ENCODE measurements around the gene TRPM4. TPM values are rescaled to one million over a fixed set of nuclear protein-coding genes. Genes with fewer than 3 reads are reported as not detected.
"Not testable (repeated sequence)": the region's sequence is repeated elsewhere in the genome, so short reads cannot be mapped to it uniquely, and the experiment has no call there.

The TRPM4 gene
- total RNA-seq, 1 experiment from 2014 or later, result 8.3 TPM

- DNase-seq (ENCODE audit: low read depth), result peak; percentile 51
Observed at GRCh38 chr19:49151267-49152118, 6.1 kb upstream of the TRPM4 start.

DNA sequence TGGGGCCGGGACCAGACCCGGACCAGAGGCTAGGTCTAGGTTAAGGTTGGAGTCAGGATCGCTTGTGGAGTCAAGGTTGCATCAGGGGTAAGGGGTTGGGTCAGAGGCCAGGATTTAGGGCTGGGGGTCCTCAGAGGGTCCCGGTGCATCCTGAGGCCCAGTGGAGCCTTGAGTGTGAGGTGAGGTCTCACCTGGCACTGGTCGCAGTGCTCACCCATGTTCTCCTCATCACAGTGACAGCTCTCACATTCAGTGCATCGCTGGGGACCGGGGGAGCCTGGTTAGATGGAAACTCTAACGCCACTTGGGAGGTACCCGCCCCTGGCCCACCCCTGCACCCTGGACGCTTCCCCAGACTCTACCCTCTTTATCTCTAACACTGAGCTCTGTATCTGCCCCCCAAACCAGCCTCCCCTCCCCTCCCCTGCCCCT lies 5.5 kb upstream of the TRPM4 start:
- DNase-seq (ENCODE audit: low read depth), result no peak

- no peak for DNase-seq (ENCODE audit: low read depth)
Observed at GRCh38 chr19:49153167-49153809, 4.3 kb upstream of the TRPM4 start.

- DNase-seq (ENCODE audit: low read depth), result no peak
Observed at GRCh38 chr19:49154279-49154678, 3.3 kb upstream of the TRPM4 start.

DNA sequence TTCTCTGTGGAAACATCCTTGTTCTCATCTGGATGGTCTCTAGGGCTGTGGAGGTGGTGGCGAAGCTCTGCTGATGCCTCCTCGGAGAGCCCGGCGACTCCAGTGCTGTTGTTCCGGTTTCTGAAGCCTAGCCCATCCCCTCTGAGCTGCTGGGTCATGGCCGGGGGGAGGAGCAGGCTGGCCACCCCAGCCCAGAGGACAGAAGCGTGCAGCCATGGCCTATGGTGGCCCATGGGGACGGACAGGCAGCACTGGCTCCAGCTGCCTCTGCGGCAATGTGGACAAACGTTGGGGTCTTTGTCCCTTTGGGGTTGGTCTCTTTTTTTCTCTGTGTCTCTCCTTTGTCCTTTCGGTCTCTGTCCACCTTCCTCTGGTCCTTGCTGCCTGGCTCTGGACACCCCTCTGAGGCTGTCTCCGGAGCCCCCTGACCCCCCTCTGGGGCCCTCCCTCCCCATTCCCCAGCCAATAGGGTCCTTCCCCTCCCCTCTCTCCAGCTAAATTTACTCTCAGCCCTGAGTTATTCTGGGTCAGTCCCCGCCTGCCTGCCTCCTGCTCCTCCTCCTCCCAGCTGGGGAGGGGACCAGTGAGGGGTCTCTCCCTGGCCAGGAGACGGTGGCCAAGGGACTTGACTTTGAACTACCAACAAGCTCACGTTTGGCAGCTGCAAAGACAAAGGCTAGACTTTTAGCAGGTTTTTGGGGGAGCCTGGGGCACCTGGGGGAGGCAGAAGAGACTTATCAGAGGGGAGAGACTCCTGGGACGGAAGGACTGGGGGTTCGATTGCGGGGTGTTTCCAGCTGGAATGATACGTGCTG lies 2.4 kb upstream of the TRPM4 start, which contains the start of gene HRC:
Gene HRC, minus strand, starts transcription at position 392 of the 815 bp plus-strand sequence. Its CDS starts 159 bp downstream, at position 233.
- no peak for DNase-seq (ENCODE audit: low read depth)

- no peak for DNase-seq (ENCODE audit: low read depth)
Observed at GRCh38 chr19:49155820-49156346, 1.7 kb upstream of the TRPM4 start.

GRCh38 chr19:49160450-49161189 lies 3.0 kb downstream of the TRPM4 start:
- DNase-seq (ENCODE audit: low read depth), result no peak

- no peak for DNase-seq (ENCODE audit: low read depth)
Observed at GRCh38 chr19:49161987-49162386, 4.4 kb downstream of the TRPM4 start.

GRCh38 chr19:49165111-49165750 lies 7.6 kb downstream of the TRPM4 start:
- DNase-seq (ENCODE audit: low read depth), result no peak

GRCh38 chr19:49165865-49166301 lies 8.3 kb downstream of the TRPM4 start:
- DNase-seq (ENCODE audit: low read depth), result no peak

DNA sequence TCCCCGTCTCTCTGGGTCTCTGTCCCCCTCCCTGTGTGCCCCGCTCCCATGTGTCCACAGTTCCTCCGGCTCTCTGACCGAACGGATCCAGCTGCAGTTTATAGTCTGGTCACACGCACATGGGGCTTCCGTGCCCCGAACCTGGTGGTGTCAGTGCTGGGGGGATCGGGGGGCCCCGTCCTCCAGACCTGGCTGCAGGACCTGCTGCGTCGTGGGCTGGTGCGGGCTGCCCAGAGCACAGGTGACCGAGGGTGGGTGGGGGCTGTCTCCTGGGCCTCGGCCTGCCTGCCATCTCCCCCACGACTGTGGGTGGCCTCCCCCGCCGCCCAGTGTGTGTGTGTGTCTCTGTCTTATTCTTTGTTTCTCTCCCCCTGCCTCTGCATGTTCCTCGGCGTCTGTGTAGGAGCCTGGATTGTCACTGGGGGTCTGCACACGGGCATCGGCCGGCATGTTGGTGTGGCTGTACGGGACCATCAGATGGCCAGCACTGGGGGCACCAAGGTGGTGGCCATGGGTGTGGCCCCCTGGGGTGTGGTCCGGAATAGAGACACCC lies 10.3 kb downstream of the TRPM4 start:
- no peak for DNase-seq (ENCODE audit: low read depth)

DNA sequence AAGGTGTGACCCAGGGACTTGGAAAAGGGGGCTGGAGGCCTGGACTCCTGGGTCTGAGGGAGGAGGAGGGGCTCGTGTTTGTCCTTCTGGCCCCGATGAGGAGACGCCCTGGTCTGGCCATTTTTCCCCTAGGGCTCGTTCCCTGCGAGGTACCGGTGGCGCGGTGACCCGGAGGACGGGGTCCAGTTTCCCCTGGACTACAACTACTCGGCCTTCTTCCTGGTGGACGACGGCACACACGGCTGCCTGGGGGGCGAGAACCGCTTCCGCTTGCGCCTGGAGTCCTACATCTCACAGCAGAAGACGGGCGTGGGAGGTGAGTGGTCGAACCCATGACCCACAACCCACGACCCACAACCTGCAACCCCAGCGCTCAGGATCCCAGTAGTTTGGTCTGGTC lies 10.8 kb downstream of the TRPM4 start:
- no peak for DNase-seq (ENCODE audit: low read depth)

DNA sequence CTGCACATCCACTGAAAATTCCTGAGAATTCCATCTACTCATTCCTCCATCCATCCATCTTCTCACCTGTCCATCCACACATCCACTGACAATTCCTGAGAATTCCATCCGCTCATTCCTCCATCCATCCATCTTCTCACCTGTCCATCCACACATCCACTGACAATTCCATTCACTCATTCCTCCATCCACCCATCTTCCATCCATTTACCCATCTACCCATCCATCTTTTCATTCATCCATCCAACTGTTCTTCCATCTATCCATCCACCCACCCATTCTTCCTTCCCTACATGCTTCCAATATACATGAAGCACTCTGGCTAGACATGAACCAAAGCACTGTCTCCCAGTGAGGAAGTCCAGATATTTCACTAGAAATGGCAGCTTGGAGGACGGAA lies 15.6 kb downstream of the TRPM4 start:
- DNase-seq (ENCODE audit: low read depth), result no peak

DNA sequence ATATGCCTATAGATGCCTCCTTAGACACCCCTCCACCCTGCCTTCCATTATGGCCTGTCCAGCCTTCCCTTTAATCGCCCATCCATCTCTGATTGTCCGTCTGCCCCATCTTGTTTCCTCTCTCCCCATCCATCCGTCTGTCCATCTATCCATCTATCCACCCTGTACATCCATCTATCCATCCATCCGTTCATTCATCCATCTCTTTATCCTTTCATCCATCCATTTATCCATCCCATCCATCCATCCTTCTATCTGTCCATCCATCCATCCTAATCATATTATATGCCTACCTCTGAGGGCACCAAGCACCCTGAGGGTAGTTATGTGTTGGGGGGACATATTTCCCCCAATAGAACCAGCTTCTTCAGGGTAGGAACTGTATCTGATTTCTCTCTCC lies 23.1 kb downstream of the TRPM4 start:
- DNase-seq (ENCODE audit: low read depth), result no peak

GRCh38 chr19:49182010-49182847 lies 24.6 kb downstream of the TRPM4 start:
- DNase-seq (ENCODE audit: low read depth), result not testable (repeated sequence)

DNA sequence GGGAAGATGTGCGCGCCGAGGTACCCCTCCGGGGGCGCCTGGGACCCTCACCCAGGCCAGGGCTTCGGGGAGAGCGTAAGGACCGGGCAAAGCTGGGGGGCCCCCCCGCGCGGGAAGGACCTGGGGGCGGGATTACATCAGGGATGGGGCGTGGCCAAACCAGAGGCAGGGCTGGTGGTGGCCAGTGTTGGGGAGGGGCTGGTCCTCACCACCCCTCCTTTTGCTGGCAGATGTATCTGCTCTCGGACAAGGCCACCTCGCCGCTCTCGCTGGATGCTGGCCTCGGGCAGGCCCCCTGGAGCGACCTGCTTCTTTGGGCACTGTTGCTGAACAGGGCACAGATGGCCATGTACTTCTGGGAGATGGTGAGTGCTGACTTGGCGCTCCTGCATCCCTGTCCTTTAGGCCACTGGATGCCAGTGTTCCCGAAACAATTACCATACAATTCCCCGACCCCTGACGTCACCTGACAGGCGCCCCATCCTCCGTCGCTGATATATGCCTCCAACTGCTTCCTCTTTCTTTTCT lies 25.3 kb downstream of the TRPM4 start:
- DNase-seq (ENCODE audit: low read depth), result no peak

DNA sequence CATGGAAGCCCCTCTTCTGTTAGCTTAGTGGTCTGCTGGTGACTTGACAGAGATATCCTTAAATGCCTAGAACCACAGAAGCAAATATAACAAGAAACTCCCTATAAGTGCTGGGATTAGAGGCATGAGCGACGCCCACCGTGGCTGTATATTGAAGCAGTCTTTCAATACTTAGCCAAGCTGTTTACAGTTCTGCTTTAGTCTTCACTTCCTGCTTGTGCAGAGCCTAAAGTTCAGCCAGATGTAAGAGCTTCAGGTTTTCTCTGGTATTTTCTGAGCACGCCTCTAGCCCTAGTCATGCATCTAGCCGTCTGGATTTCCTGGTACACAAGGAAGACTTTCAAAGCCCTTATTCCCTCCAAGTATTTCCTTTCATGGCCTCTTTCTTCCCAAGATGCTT lies 28.5 kb downstream of the TRPM4 start:
- DNase-seq (ENCODE audit: low read depth), result no peak

DNA sequence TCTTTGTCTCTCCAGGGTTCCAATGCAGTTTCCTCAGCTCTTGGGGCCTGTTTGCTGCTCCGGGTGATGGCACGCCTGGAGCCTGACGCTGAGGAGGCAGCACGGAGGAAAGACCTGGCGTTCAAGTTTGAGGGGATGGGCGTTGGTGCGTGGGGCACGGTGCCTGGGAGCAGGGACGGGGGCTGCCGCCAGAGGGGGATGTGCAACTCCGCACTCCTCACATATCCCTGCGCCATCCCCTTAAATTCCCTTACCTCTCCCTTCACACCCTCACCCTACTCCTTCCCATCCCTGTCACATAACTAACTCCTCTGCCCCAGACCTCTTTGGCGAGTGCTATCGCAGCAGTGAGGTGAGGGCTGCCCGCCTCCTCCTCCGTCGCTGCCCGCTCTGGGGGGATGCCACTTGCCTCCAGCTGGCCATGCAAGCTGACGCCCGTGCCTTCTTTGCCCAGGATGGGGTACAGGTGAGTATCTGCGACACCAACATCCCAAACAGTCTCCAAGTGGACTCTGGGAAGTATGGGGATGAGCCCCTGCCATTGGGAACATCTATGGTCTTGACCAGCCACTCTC lies 31.1 kb downstream of the TRPM4 start:
- no peak for DNase-seq (ENCODE audit: low read depth)

- DNase-seq (ENCODE audit: low read depth), result no peak
Observed at GRCh38 chr19:49189259-49189658, 31.7 kb downstream of the TRPM4 start.

All from RPMI7951 (cell line).